GM12878 (cell line): ENCODE results near the gene UTP3. TPM values are rescaled to one million over a fixed set of nuclear protein-coding genes. Genes with fewer than 3 reads are reported as not detected.
A peak's percentile ranks its signal among the peaks of the same experiment; 100 is the strongest.

Experiments used
- ATF3 ChIP-seq: IDR thresholded peaks from 2 replicates; pipeline ENCODE4 v1.6.1; 2011; ENCODE audit warnings: low read depth, mild to moderate bottlenecking, low read length, moderate library complexity, borderline replicate concordance; ENCODE audit errors: extremely low read depth
- CHD1 ChIP-seq: IDR thresholded peaks from 2 replicates; pipeline ENCODE4 v1.6.1; 2012; ENCODE audit warnings: low read depth, low read length, improper control_type of control experiment
- EGR1 ChIP-seq, 2 experiments: IDR thresholded peaks; 1 replicate in 1 of 2; 2 replicates in 1 of 2; pipeline ENCODE4 v1.6.1; 2011 to 2012; ENCODE audit warnings: low read depth in 2 of 2, low read length in 2 of 2, borderline replicate concordance in 1 of 2, mild to moderate bottlenecking in 1 of 2, moderate library complexity in 1 of 2
- EZH2 ChIP-seq: IDR thresholded peaks from 2 replicates; pipeline ENCODE4 v1.6.1; 2012; ENCODE audit warnings: low read depth, mild to moderate bottlenecking, control low read depth, inconsistent platforms, low read length, borderline replicate concordance; ENCODE audit not compliant: control insufficient read depth
- FOS ChIP-seq: IDR thresholded peaks from 3 replicates; pipeline ENCODE4 v1.6.1; 2011; ENCODE audit warnings: borderline replicate concordance; ENCODE audit not compliant: insufficient read length; ENCODE audit errors: extremely low read depth
- GATAD2B ChIP-seq: fragments of 450-650 bp; conservative IDR thresholded peaks from 2 replicates; pipeline ENCODE4 v1.6.1; 2017; ENCODE audit warnings: low read depth, mild to moderate bottlenecking, moderate library complexity
- HDAC6 ChIP-seq: fragments of 200-600 bp; sonication (generic); IDR thresholded peaks from one replicate; pipeline ENCODE4 v1.8.0; 2017; ENCODE audit warnings: antibody characterized with exemption; ENCODE audit not compliant: unreplicated experiment
- IKZF1 ChIP-seq: fragments of 450-650 bp; conservative IDR thresholded peaks from 2 replicates; pipeline ENCODE4 v1.6.1; 2017; ENCODE audit warnings: antibody characterized with exemption, mild to moderate bottlenecking
- JUND ChIP-seq: IDR thresholded peaks from 2 replicates; pipeline ENCODE4 v1.6.1; 2012; ENCODE audit warnings: low read depth, mild to moderate bottlenecking, low read length, improper control_type of control experiment, moderate library complexity
- KLF5 ChIP-seq: fragments of 450-650 bp; IDR thresholded peaks from 2 replicates; pipeline ENCODE4 v1.6.1; 2014; ENCODE audit warnings: mild to moderate bottlenecking; ENCODE audit not compliant: partially characterized antibody
- MAX ChIP-seq: IDR thresholded peaks from 2 replicates; pipeline ENCODE4 v1.6.1; 2012; ENCODE audit warnings: low read depth, low read length, improper control_type of control experiment
- NFYB ChIP-seq: IDR thresholded peaks from 2 replicates; pipeline ENCODE4 v1.6.1; 2011; ENCODE audit warnings: low read depth, mild to moderate bottlenecking, low read length, improper control_type of control experiment, moderate library complexity; ENCODE audit not compliant: insufficient read depth
- PAX5 ChIP-seq: IDR thresholded peaks from 2 replicates; pipeline ENCODE4 v1.6.1; 2011; ENCODE audit warnings: low read depth, low read length, borderline replicate concordance
- PBX3 ChIP-seq: IDR thresholded peaks from 2 replicates; pipeline ENCODE4 v1.6.1; 2011; ENCODE audit warnings: mild to moderate bottlenecking, low read depth, low read length, moderate library complexity; ENCODE audit not compliant: insufficient replicate concordance
- RELB ChIP-seq: fragments of 450-650 bp; IDR thresholded peaks from 2 replicates; pipeline ENCODE4 v1.6.1; 2017; ENCODE audit warnings: low read depth, mild to moderate bottlenecking, moderate library complexity
- RFX5 ChIP-seq: IDR thresholded peaks from 2 replicates; pipeline ENCODE4 v1.6.1; 2011; ENCODE audit warnings: low read depth, low read length, improper control_type of control experiment
- SKIL ChIP-seq: fragments of 450-650 bp; IDR thresholded peaks from 2 replicates; pipeline ENCODE4 v1.6.1; 2017; ENCODE audit warnings: mild to moderate bottlenecking, low read depth, inconsistent platforms; ENCODE audit not compliant: poor library complexity, severe bottlenecking
- SMAD5 ChIP-seq: IDR thresholded peaks from 2 replicates; pipeline ENCODE4 v1.6.1; 2016; ENCODE audit warnings: antibody characterized with exemption, low read depth
- SP1 ChIP-seq: IDR thresholded peaks from one replicate; pipeline ENCODE4 v1.6.1; 2011; ENCODE audit warnings: low read depth, low read length
- SUZ12 ChIP-seq: fragments of 200-600 bp; sonication (generic); IDR thresholded peaks from one replicate; pipeline ENCODE4 v1.6.1; 2018; ENCODE audit warnings: antibody characterized with exemption, mild to moderate bottlenecking; ENCODE audit not compliant: unreplicated experiment
- ZNF274 ChIP-seq: IDR thresholded peaks from one replicate; pipeline ENCODE4 v1.8.0; 2011; ENCODE audit not compliant: insufficient read length, insufficient read depth
- polyA plus RNA-seq, 11 experiments: library from polyadenylated mRNA; depleted of rRNA in 4 of 11; unstranded in 6 of 11; stranded (reverse) in 5 of 11; fragments of >200 nt; fragmentation: Nextera tagmentation in 4 of 11; fragmentation: Illumina TruSeq in 1 of 11; extraction: Ambion mirVana in 4 of 11; extraction: Trizol in 1 of 11; gene quantifications; 1 replicate in 1 of 11; 2 replicates in 10 of 11; pipeline versions ENCODE4 v1.2.1 to v1.2.3, GENCODE V29; 2011 to 2016; ENCODE audit warnings: inconsistent platforms in 2 of 11, missing spikeins in 2 of 11, low read depth in 1 of 11
- total RNA-seq, 4 experiments: library from RNA; depleted of rRNA in 3 of 4; stranded (reverse); fragments of >200 nt in 3 of 4; fragmentation: Illumina TruSeq in 1 of 4; extraction: Trizol in 1 of 4; gene quantifications; 2 replicates each; pipeline versions ENCODE4 v1.2.1 to v1.2.3, GENCODE V29; 2013 to 2021

UTP3 gene
- total and polyA plus RNA-seq, 10 of the 15 experiments (the other 5 are each of a cell fraction or from before 2014, with no cell fraction given): 15.8 to 60.7 (median 22.5) TPM

- peak; percentile 76 for TF ChIP-seq SKIL
- TF ChIP-seq KLF5: peak; percentile 83
- no peak for TF ChIP-seq PBX3
- TF ChIP-seq NFYB: no peak
- TF ChIP-seq EZH2: no peak
- TF ChIP-seq FOS: no peak
- peak; percentile 78; the same call in 1 of the 2 replicates for TF ChIP-seq SMAD5
- TF ChIP-seq EGR1 (IDR thresholded peaks at IDR 0.05; ENCODE audit: borderline replicate concordance in 1 of 2, low read depth in 2 of 2, low read length in 2 of 2): peak in 1 of 2 experiments; percentile 93; a peak in 2 of 3 replicates
- no peak for TF ChIP-seq RFX5
- no peak for TF ChIP-seq CHD1
- TF ChIP-seq RELB: peak; percentile 97
- peak; percentile 81 for TF ChIP-seq MAX
- no peak; the same call in 1 of the 2 replicates for TF ChIP-seq ATF3
- no peak for TF ChIP-seq HDAC6
- TF ChIP-seq JUND: no peak
- TF ChIP-seq ZNF274: no peak
- TF ChIP-seq SP1: no peak
- no peak for TF ChIP-seq SUZ12
- peak; percentile 97 for TF ChIP-seq IKZF1
- TF ChIP-seq PAX5: no peak; the same call in 1 of the 2 replicates
- TF ChIP-seq GATAD2B: peak; percentile 74
Measured at GRCh38 chr4:70687821-70688794, at the start of gene UTP3 (continued).
